Cardiac fibroblast (primary cell): ENCODE results near the gene ME3.
A peak's percentile ranks its signal among the peaks of the same experiment; 100 is the strongest.
"Not testable (repeated sequence)": the region's sequence is repeated elsewhere in the genome, so short reads cannot be mapped to it uniquely, and the experiment has no call there.

Experiments used
- DNase-seq, 2 donors: peaks; one replicate each; pipeline versions ENCODE4 v3.0.0 to v3.0.0-alpha.2; 2010; ENCODE audit warnings: low read depth in 2 of 2
- H3K4me3 ChIP-seq, 2 donors: replicated peaks in 1 of 2; 1 replicate in 1 of 2; 2 replicates in 1 of 2; pipeline ENCODE4 v1.5.1; 2011; ENCODE audit warnings: low read depth in 2 of 2, low read length in 2 of 2, mild to moderate bottlenecking in 2 of 2, moderate library complexity in 1 of 2
- TF ChIP-seq, protein P1 (sequence below): IDR thresholded peaks from one replicate; pipeline ENCODE4 v1.5.1; 2011; ENCODE audit warnings: low read depth, mild to moderate bottlenecking, low read length, inconsistent platforms

ME3 gene

GRCh38 chr11:86537541-86538222 is 134.7 kb downstream of the ME3 start:
- peak; percentile 47 to 50 for DNase-seq
- TF ChIP-seq, protein P1, sequence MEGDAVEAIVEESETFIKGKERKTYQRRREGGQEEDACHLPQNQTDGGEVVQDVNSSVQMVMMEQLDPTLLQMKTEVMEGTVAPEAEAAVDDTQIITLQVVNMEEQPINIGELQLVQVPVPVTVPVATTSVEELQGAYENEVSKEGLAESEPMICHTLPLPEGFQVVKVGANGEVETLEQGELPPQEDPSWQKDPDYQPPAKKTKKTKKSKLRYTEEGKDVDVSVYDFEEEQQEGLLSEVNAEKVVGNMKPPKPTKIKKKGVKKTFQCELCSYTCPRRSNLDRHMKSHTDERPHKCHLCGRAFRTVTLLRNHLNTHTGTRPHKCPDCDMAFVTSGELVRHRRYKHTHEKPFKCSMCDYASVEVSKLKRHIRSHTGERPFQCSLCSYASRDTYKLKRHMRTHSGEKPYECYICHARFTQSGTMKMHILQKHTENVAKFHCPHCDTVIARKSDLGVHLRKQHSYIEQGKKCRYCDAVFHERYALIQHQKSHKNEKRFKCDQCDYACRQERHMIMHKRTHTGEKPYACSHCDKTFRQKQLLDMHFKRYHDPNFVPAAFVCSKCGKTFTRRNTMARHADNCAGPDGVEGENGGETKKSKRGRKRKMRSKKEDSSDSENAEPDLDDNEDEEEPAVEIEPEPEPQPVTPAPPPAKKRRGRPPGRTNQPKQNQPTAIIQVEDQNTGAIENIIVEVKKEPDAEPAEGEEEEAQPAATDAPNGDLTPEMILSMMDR: no peak
- no peak overlapping the region for H3K4me3 ChIP-seq

DNA sequence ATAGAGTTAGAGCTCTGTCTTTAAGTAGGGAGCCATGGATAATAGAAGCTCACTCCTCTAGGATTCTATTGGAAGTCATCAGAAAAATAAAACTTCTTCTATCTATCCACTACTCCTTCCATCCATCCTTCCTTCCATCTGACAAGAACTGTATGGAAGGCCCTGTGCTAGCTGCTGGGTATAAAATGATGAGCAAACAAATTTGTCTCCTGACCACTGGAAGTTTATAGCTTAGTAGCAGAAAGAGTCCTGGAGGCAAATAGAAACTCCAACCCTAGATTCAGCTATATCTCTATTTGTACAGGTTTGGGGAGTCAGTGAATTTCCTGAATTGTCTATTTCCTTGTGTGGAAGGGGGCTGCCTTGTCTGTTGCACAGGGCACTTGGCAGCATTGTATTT is 136.6 kb downstream of the ME3 start:
- no peak for DNase-seq
- TF ChIP-seq, protein P1: no peak
- H3K4me3 ChIP-seq: no peak overlapping the region

DNA sequence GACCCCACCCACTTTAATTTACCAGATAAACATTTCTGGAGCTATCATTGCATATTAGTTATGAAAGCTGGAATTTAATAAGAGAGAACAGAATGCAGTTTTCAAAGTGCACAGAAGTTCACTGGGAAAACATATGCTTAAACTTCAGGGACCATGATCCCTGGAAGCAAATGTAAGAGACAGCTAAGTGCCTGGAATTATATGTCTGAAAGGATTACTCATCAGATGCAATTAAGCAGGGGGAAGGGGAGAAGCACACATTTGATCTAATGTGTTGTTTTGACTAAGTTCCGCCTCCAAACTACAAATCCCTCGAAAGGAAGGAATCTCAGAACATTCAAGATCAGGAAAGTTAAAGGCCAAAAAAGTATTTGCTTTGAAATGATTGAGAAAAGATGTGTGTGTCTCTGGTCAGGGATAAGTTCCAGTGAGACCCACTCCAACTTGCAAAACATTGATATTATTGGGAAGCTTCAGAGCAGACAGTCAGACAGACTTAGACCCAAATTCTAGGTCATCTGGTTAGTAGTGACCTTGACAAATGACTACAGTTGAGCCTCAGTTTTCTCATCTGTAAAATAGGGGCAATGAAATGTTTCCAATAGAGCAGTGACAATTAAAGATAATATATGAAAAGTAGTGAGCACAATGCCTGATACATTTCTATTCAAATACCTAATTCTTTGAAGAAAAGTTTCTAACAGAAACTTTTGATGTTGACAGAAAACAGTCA is 147.6 kb downstream of the ME3 start:
- TF ChIP-seq, protein P1: no peak
- H3K4me3 ChIP-seq: no peak overlapping the region
- DNase-seq: peak; percentile 61 to 76

- no peak overlapping the region for H3K4me3 ChIP-seq
- TF ChIP-seq, protein P1: no peak
- peak; percentile 84 to 98 for DNase-seq
These were observed 148.4 kb downstream of the ME3 start for GRCh38 chr11:86523738-86524619.

DNA sequence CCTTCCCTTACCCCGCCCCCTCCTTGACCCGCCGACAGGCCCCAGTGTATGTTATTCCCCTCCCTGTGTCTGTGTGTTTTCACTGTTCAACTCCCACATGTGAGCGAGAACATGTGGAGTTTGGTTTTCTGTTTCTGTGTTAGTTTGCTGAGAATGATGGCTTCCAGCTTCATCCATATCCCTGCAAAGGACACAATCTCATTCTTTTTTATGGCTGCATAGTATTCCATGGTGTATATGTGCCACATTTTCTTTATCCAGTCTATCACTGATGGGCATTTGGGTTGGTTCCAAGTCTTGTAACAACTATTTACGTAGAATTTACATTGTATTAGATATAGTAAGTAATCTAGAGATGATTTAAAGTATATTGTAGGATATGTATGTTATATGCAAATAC is 149.9 kb downstream of the ME3 start:
- not testable (repeated sequence) for H3K4me3 ChIP-seq, DNase-seq

GRCh38 chr11:86519064-86519911 is 153.1 kb downstream of the ME3 start:
- H3K4me3 ChIP-seq: no peak overlapping the region
- peak; percentile 82 to 83 for DNase-seq
- TF ChIP-seq, protein P1: no peak
